ENCODE results near the gene OR13G1. TPM values are rescaled to one million over a fixed set of nuclear protein-coding genes. Genes with fewer than 3 reads are reported as not detected.
"Not testable (repeated sequence)": the region's sequence is repeated elsewhere in the genome, so short reads cannot be mapped to it uniquely, and the experiment has no call there.

OR13G1 gene
- not detected for polyA plus RNA-seq (2013, experiment 1 of 2)
- not detected for polyA plus RNA-seq (2013, experiment 2 of 2)

- Histone ChIP-seq H3K27ac (ENCODE audit: low read depth, low read length) (no peak within 1 kb of the TSS), H3K36me3 (ENCODE audit: insufficient read depth, low read length) (no peaks in the 10 kb centered on the region), H3K4me1 (ENCODE audit: insufficient read depth, low read length) (no peaks in the 10 kb centered on the region), H3K4me3 (ENCODE audit: low read length) (no peak within 1 kb of the TSS), H3K9ac (ENCODE audit: low read depth, low read length) (no peak within 1 kb of the TSS), H3K9me3 (ENCODE audit: insufficient read depth, low read depth, low read length) (no peaks in the 10 kb centered on the region; the same call in 1 of the 2 replicates), H3K27me3 (ENCODE audit: insufficient read depth, low read length) (no peaks in the 10 kb centered on the region)
- WGBS, result 86% methylated on average over 1 of the region's 1 CpG
Measured at GRCh38 chr1:247679639-247680038, at the start of gene OR13G1. OR13G1 (minus strand) TSS chr1:247679739; CDS start chr1:247673041, 6,698 bp downstream.

- Histone ChIP-seq H3K36me3 (ENCODE audit: insufficient read depth, low read length) (no peaks in the 10 kb centered on the region), H3K27ac (ENCODE audit: low read depth, low read length) (no peak overlapping the region), H3K27me3 (ENCODE audit: insufficient read depth, low read length) (no peaks in the 10 kb centered on the region), H3K9me3 (ENCODE audit: insufficient read depth, low read depth, low read length) (peaks cover 78% of the 10 kb centered on the region), H3K4me1 (ENCODE audit: insufficient read depth, low read length) (no peaks in the 10 kb centered on the region), H3K9ac (ENCODE audit: low read depth, low read length) (no peak overlapping the region), H3K4me3 (ENCODE audit: low read length) (no peak overlapping the region)
- 100% methylated on average over 3 of the region's 4 CpGs for WGBS
Measured at GRCh38 chr1:247721222-247721621, 41.7 kb upstream of the OR13G1 start.

- Histone ChIP-seq H3K9ac (ENCODE audit: low read depth, low read length) (no peak within 1 kb of the TSS), H3K4me1 (ENCODE audit: insufficient read depth, low read length) (no peaks in the 10 kb centered on the region), H3K27me3 (ENCODE audit: insufficient read depth, low read length) (no peaks in the 10 kb centered on the region), H3K36me3 (ENCODE audit: insufficient read depth, low read length) (no peaks in the 10 kb centered on the region), H3K4me3 (ENCODE audit: low read length) (no peak within 1 kb of the TSS), H3K9me3 (ENCODE audit: insufficient read depth, low read depth, low read length) (peaks cover 74% of the 10 kb centered on the region), H3K27ac (ENCODE audit: low read depth, low read length) (no peak within 1 kb of the TSS)
- WGBS, result 74% methylated on average over 2 of the region's 3 CpGs
Measured at GRCh38 chr1:247716546-247716945, 37.0 kb upstream of the OR13G1 start, which contains the start of gene OR6F1. OR6F1 (minus strand) TSS chr1:247716646; CDS start chr1:247712755, 3,891 bp downstream.

- Histone ChIP-seq H3K36me3 (ENCODE audit: insufficient read depth, low read length) (no peaks in the 10 kb centered on the region), H3K4me1 (ENCODE audit: insufficient read depth, low read length) (no peaks in the 10 kb centered on the region), H3K27ac (ENCODE audit: low read depth, low read length) (no peak overlapping the region), H3K9ac (ENCODE audit: low read depth, low read length) (no peak overlapping the region), H3K4me3 (ENCODE audit: low read length) (no peak overlapping the region), H3K27me3 (ENCODE audit: insufficient read depth, low read length) (no peaks in the 10 kb centered on the region), H3K9me3 (ENCODE audit: insufficient read depth, low read depth, low read length) (peaks cover 65% of the 10 kb centered on the region)
- 92% methylated on average over 7 of the region's 7 CpGs for WGBS
Measured at GRCh38 chr1:247713753-247714152, 34.2 kb upstream of the OR13G1 start.

GRCh38 chr1:247710681-247711080 lies 31.1 kb upstream of the OR13G1 start:
- not testable (repeated sequence) for H3K4me1 ChIP-seq (ENCODE audit: insufficient read depth, low read length); H3K36me3 ChIP-seq (ENCODE audit: insufficient read depth, low read length); H3K4me3 ChIP-seq (ENCODE audit: low read length); H3K9ac ChIP-seq (ENCODE audit: low read depth, low read length); H3K27ac ChIP-seq (ENCODE audit: low read depth, low read length); H3K27me3 ChIP-seq (ENCODE audit: insufficient read depth, low read length)
- WGBS, result 88% methylated on average over 8 of the region's 8 CpGs
- H3K9me3 ChIP-seq (ENCODE audit: insufficient read depth, low read depth, low read length), result peaks cover 60% of the 10 kb centered on the region

- Histone ChIP-seq H3K36me3 (ENCODE audit: insufficient read depth, low read length) (no peaks in the 10 kb centered on the region), H3K27me3 (ENCODE audit: insufficient read depth, low read length) (no peaks in the 10 kb centered on the region), H3K4me1 (ENCODE audit: insufficient read depth, low read length) (no peaks in the 10 kb centered on the region), H3K27ac (ENCODE audit: low read depth, low read length) (no peak overlapping the region), H3K9me3 (ENCODE audit: insufficient read depth, low read depth, low read length) (peaks cover 88% of the 10 kb centered on the region), H3K9ac (ENCODE audit: low read depth, low read length) (no peak overlapping the region), H3K4me3 (ENCODE audit: low read length) (no peak overlapping the region)
- 92% methylated on average over 1 of the region's 1 CpG for WGBS
Measured at GRCh38 chr1:247701338-247701737, 21.8 kb upstream of the OR13G1 start.

GRCh38 chr1:247681288-247681897 lies 1.9 kb upstream of the OR13G1 start:
- Histone ChIP-seq H3K4me1 (ENCODE audit: insufficient read depth, low read length) (no peaks in the 10 kb centered on the region), H3K9ac (ENCODE audit: low read depth, low read length) (no peak overlapping the region), H3K4me3 (ENCODE audit: low read length) (no peak overlapping the region), H3K27ac (ENCODE audit: low read depth, low read length) (no peak overlapping the region), H3K36me3 (ENCODE audit: insufficient read depth, low read length) (no peaks in the 10 kb centered on the region), H3K27me3 (ENCODE audit: insufficient read depth, low read length) (no peaks in the 10 kb centered on the region), H3K9me3 (ENCODE audit: insufficient read depth, low read depth, low read length) (no peaks in the 10 kb centered on the region; the same call in 1 of the 2 replicates)
- 27% methylated on average over 4 of the region's 7 CpGs for WGBS

- H3K27me3 ChIP-seq (ENCODE audit: insufficient read depth, low read length), result no peaks in the 10 kb centered on the region
- H3K9ac ChIP-seq (ENCODE audit: low read depth, low read length), result no peak overlapping the region
- no peak overlapping the region for H3K27ac ChIP-seq (ENCODE audit: low read depth, low read length)
- H3K9me3 ChIP-seq (ENCODE audit: insufficient read depth, low read depth, low read length), result no peaks in the 10 kb centered on the region; the same call in 1 of the 2 replicates
- WGBS, result 93% methylated on average over 4 of the region's 4 CpGs
- H3K36me3 ChIP-seq (ENCODE audit: insufficient read depth, low read length), result no peaks in the 10 kb centered on the region
- no peak overlapping the region for H3K4me3 ChIP-seq (ENCODE audit: low read length)
- no peaks in the 10 kb centered on the region for H3K4me1 ChIP-seq (ENCODE audit: insufficient read depth, low read length)
Measured at GRCh38 chr1:247680171-247680570, 632 bp upstream of the OR13G1 start.

GRCh38 chr1:247669225-247669624 lies 10.3 kb downstream of the OR13G1 start:
- no peak overlapping the region for H3K9ac ChIP-seq (ENCODE audit: low read depth, low read length)
- no peaks in the 10 kb centered on the region for H3K4me1 ChIP-seq (ENCODE audit: insufficient read depth, low read length)
- H3K27me3 ChIP-seq (ENCODE audit: insufficient read depth, low read length), result no peaks in the 10 kb centered on the region
- H3K27ac ChIP-seq (ENCODE audit: low read depth, low read length), result no peak overlapping the region
- WGBS, result no CpG with 5 or more reads among the region's 1 CpG
- no peaks in the 10 kb centered on the region for H3K36me3 ChIP-seq (ENCODE audit: insufficient read depth, low read length)
- peaks cover 6% of the 10 kb centered on the region; the same call in 1 of the 2 replicates for H3K9me3 ChIP-seq (ENCODE audit: insufficient read depth, low read depth, low read length)
- no peak overlapping the region for H3K4me3 ChIP-seq (ENCODE audit: low read length)

- no peaks in the 10 kb centered on the region for H3K4me1 ChIP-seq (ENCODE audit: insufficient read depth, low read length)
- no peaks in the 10 kb centered on the region for H3K27me3 ChIP-seq (ENCODE audit: insufficient read depth, low read length)
- no peaks in the 10 kb centered on the region for H3K9me3 ChIP-seq (ENCODE audit: insufficient read depth, low read depth, low read length)
- no peaks in the 10 kb centered on the region for H3K36me3 ChIP-seq (ENCODE audit: insufficient read depth, low read length)
- H3K9ac ChIP-seq (ENCODE audit: low read depth, low read length), result no peak overlapping the region
- H3K27ac ChIP-seq (ENCODE audit: low read depth, low read length), result no peak overlapping the region
- no peak overlapping the region for H3K4me3 ChIP-seq (ENCODE audit: low read length)
- 96% methylated on average over 6 of the region's 7 CpGs for WGBS
Measured at GRCh38 chr1:247656221-247656875, 23.2 kb downstream of the OR13G1 start.

GRCh38 chr1:247653040-247653439 lies 26.5 kb downstream of the OR13G1 start:
- Histone ChIP-seq H3K9me3 (ENCODE audit: insufficient read depth, low read depth, low read length) (no peaks in the 10 kb centered on the region), H3K4me1 (ENCODE audit: insufficient read depth, low read length) (peaks cover 18% of the 10 kb centered on the region), H3K36me3 (ENCODE audit: insufficient read depth, low read length) (no peaks in the 10 kb centered on the region), H3K9ac (ENCODE audit: low read depth, low read length) (no peak overlapping the region), H3K4me3 (ENCODE audit: low read length) (no peak overlapping the region), H3K27ac (ENCODE audit: low read depth, low read length) (no peak overlapping the region), H3K27me3 (ENCODE audit: insufficient read depth, low read length) (no peaks in the 10 kb centered on the region)
- 97% methylated on average over 1 of the region's 1 CpG for WGBS
